ENCODE results near the gene WDR81. TPM values are rescaled to one million over a fixed set of nuclear protein-coding genes. Genes with fewer than 3 reads are reported as not detected.

Gene WDR81
- total and polyA plus RNA-seq, 2 donors (not counting 3 experiments of a cell fraction or from before 2014, with no cell fraction given), result 10.4 to 17.3 TPM

- Histone ChIP-seq H3K27ac (ENCODE audit: insufficient read depth, low read depth, low read length) (no peak overlapping the region), H3K27me3 (ENCODE audit: control insufficient read depth in 2 of 2, insufficient read depth in 2 of 2, low read length in 2 of 2) (no peaks in the 10 kb centered on the region), H3K4me1 (ENCODE audit: control insufficient read depth, extremely low read depth, insufficient read depth, low read length) (peaks cover 5% of the 10 kb centered on the region), H4K20me1 (replicated peaks; ENCODE audit: control insufficient read depth, extremely low read depth, insufficient read depth, low read length) (no peaks in the 10 kb centered on the region), H3K9ac (replicated peaks; ENCODE audit: extremely low read depth, insufficient read depth, low read length) (no peak overlapping the region), H3K9me3 (replicated peaks; ENCODE audit: control insufficient read depth, insufficient read depth, low read length) (no peaks in the 10 kb centered on the region), H3K4me3 (replicated peaks in 1 of 3; ENCODE audit: insufficient read depth in 1 of 3, low read depth in 1 of 3, low read length in 3 of 3) (no peak overlapping the region), H2AFZ (ENCODE audit: low read depth, low read length) (no peak overlapping the region), H3K9me1 (replicated peaks; ENCODE audit: control insufficient read depth, extremely low read depth, insufficient read depth, low read length) (no peaks in the 10 kb centered on the region), H3K36me3 (ENCODE audit: control insufficient read depth in 2 of 2, extremely low read depth in 1 of 2, insufficient read depth in 2 of 2, low read length in 2 of 2) (no peaks in the 10 kb centered on the region), H3K4me2 (ENCODE audit: insufficient read depth, low read length) (no peak overlapping the region), H3K79me2 (ENCODE audit: control insufficient read depth, insufficient read depth, low read length) (no peaks in the 10 kb centered on the region)
- DNase-seq (ENCODE audit: low read depth, low spot score), result no peak
- ChIA-PET POLR2A (no interaction called here), CTCF (no interaction called here)
- intact Hi-C loops (cut with micrococcal nuclease), result no loop called here
- dilution Hi-C loops (cut with MboI; ENCODE audit: extremely low pct_ligation_motif_present, low sequenced_read_pairs), result no loop called here
- no TSS peak for BruUV-seq (replicated peaks)
- TF ChIP-seq GATA2 (IDR thresholded peaks at IDR 0.05; ENCODE audit: insufficient read depth, insufficient read length, low read depth, low read length) (no peak), FOS (IDR thresholded peaks at IDR 0.05; ENCODE audit: borderline replicate concordance, insufficient read depth, low read length) (no peak), EZH2 (IDR thresholded peaks at IDR 0.05; ENCODE audit: borderline replicate concordance, low read depth, low read length, severe bottlenecking) (no peak), CTCF (IDR thresholded peaks at IDR 0.05; ENCODE audit: extremely low read depth in 1 of 2, insufficient read depth in 1 of 2, low read depth in 1 of 2, low read length in 2 of 2) (no peak), JUN (IDR thresholded peaks at IDR 0.05; ENCODE audit: borderline replicate concordance, insufficient read depth, insufficient read length, low read depth) (no peak), POLR2AphosphoS5 (IDR thresholded peaks at IDR 0.05; ENCODE audit: insufficient read depth, low read depth, low read length) (no peak), POLR2A (IDR thresholded peaks at IDR 0.05; ENCODE audit: low read depth, low read length) (no peak), MYC (IDR thresholded peaks at IDR 0.05; ENCODE audit: low read depth, low read length) (no peak), MAX (IDR thresholded peaks at IDR 0.05; ENCODE audit: insufficient read depth, insufficient read length) (no peak)
- no peak for FAIRE-seq
These were observed 31.2 kb upstream of the WDR81 start for GRCh38 chr17:1693339-1693738.

All from endothelial cell of umbilical vein (primary cell).